ENCODE results near the gene CREB5.

- TF ChIP-seq CTCF (IDR thresholded peaks at IDR 0.05): no peak
- no peak for TF ChIP-seq POLR2A (IDR thresholded peaks at IDR 0.05)
- TF ChIP-seq EP300 (IDR thresholded peaks at IDR 0.05): no peak
Observed at GRCh38 chr7:28845106-28845505, 432.8 kb downstream of the CREB5 start.
